Measurements from ENCODE around the gene INPP5J.

DNA sequence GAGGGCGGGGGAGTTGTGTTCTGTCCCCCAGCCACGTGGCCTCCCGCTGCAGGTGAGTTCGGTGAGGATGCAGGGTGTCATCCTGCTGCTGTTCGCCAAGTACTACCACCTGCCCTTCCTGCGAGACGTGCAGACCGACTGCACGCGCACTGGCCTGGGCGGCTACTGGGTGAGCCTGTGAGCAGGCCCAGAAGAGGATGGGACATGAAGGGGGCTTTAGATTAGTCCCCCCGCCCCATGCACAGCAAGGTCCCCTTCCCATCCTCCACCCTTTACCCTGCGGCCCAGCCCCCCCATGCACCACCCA, 4.1 kb downstream of the INPP5J start:
- TF ChIP-seq, protein P1, sequence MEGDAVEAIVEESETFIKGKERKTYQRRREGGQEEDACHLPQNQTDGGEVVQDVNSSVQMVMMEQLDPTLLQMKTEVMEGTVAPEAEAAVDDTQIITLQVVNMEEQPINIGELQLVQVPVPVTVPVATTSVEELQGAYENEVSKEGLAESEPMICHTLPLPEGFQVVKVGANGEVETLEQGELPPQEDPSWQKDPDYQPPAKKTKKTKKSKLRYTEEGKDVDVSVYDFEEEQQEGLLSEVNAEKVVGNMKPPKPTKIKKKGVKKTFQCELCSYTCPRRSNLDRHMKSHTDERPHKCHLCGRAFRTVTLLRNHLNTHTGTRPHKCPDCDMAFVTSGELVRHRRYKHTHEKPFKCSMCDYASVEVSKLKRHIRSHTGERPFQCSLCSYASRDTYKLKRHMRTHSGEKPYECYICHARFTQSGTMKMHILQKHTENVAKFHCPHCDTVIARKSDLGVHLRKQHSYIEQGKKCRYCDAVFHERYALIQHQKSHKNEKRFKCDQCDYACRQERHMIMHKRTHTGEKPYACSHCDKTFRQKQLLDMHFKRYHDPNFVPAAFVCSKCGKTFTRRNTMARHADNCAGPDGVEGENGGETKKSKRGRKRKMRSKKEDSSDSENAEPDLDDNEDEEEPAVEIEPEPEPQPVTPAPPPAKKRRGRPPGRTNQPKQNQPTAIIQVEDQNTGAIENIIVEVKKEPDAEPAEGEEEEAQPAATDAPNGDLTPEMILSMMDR (IDR thresholded peaks at IDR 0.05) = no peak
- no peak for TF ChIP-seq POLR2A (IDR thresholded peaks at IDR 0.05)
